ENCODE results near the gene UNC5A.

DNA sequence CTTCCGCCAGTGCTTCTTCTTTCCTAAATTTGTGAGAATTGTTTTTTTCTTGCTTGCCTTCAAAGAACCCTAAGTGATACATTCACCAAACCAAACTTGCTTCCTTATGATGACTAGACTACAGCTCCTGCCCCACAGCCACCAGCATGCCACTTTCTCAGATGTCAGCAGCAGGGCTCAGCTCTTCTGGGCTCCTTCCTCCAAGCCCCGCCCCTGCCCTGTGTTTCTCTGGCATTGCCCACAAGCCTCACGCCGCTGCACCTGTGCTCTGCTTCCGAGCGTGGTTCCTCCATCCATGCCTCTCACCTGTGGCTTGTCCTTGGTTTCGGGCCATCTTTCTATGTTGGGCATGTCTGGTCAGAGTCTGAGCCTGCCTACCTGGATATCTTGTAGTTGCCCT is 10.6 kb downstream of the UNC5A start:
- TF ChIP-seq TCF4 (CRISPR knock-in tag; IDR thresholded peaks at IDR 0.05; ENCODE audit: borderline replicate concordance) (no peak), ZNF8 (CRISPR knock-in tag; IDR thresholded peaks at IDR 0.05) (no peak), ZNF565 (CRISPR knock-in tag; conservative IDR thresholded peaks at IDR 0.05; ENCODE audit: low read depth) (no peak), OSR1 (CRISPR knock-in tag; IDR thresholded peaks at IDR 0.05) (no peak), SNAI2 (CRISPR knock-in tag; IDR thresholded peaks at IDR 0.05) (no peak), RARB (CRISPR knock-in tag; IDR thresholded peaks at IDR 0.05) (no peak), ZFP3 (CRISPR knock-in tag; IDR thresholded peaks at IDR 0.05) (no peak), ZNF70 (CRISPR knock-in tag; IDR thresholded peaks at IDR 0.05) (no peak), BACH2 (CRISPR knock-in tag; IDR thresholded peaks at IDR 0.05; ENCODE audit: borderline replicate concordance) (no peak), CSDC2 (CRISPR knock-in tag; IDR thresholded peaks at IDR 0.05) (no peak)
- TF ChIP-seq, protein P1, sequence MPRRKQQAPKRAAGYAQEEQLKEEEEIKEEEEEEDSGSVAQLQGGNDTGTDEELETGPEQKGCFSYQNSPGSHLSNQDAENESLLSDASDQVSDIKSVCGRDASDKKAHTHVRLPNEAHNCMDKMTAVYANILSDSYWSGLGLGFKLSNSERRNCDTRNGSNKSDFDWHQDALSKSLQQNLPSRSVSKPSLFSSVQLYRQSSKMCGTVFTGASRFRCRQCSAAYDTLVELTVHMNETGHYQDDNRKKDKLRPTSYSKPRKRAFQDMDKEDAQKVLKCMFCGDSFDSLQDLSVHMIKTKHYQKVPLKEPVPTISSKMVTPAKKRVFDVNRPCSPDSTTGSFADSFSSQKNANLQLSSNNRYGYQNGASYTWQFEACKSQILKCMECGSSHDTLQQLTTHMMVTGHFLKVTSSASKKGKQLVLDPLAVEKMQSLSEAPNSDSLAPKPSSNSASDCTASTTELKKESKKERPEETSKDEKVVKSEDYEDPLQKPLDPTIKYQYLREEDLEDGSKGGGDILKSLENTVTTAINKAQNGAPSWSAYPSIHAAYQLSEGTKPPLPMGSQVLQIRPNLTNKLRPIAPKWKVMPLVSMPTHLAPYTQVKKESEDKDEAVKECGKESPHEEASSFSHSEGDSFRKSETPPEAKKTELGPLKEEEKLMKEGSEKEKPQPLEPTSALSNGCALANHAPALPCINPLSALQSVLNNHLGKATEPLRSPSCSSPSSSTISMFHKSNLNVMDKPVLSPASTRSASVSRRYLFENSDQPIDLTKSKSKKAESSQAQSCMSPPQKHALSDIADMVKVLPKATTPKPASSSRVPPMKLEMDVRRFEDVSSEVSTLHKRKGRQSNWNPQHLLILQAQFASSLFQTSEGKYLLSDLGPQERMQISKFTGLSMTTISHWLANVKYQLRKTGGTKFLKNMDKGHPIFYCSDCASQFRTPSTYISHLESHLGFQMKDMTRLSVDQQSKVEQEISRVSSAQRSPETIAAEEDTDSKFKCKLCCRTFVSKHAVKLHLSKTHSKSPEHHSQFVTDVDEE (CRISPR knock-in tag; IDR thresholded peaks at IDR 0.05), result no peak
- TF ChIP-seq, protein P2, sequence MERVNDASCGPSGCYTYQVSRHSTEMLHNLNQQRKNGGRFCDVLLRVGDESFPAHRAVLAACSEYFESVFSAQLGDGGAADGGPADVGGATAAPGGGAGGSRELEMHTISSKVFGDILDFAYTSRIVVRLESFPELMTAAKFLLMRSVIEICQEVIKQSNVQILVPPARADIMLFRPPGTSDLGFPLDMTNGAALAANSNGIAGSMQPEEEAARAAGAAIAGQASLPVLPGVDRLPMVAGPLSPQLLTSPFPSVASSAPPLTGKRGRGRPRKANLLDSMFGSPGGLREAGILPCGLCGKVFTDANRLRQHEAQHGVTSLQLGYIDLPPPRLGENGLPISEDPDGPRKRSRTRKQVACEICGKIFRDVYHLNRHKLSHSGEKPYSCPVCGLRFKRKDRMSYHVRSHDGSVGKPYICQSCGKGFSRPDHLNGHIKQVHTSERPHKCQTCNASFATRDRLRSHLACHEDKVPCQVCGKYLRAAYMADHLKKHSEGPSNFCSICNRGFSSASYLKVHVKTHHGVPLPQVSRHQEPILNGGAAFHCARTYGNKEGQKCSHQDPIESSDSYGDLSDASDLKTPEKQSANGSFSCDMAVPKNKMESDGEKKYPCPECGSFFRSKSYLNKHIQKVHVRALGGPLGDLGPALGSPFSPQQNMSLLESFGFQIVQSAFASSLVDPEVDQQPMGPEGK (CRISPR knock-in tag; IDR thresholded peaks at IDR 0.05; ENCODE audit: borderline replicate concordance), result no peak
- TF ChIP-seq, protein P3, sequence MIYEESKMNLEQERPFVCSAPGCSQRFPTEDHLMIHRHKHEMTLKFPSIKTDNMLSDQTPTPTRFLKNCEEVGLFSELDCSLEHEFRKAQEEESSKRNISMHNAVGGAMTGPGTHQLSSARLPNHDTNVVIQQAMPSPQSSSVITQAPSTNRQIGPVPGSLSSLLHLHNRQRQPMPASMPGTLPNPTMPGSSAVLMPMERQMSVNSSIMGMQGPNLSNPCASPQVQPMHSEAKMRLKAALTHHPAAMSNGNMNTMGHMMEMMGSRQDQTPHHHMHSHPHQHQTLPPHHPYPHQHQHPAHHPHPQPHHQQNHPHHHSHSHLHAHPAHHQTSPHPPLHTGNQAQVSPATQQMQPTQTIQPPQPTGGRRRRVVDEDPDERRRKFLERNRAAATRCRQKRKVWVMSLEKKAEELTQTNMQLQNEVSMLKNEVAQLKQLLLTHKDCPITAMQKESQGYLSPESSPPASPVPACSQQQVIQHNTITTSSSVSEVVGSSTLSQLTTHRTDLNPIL (CRISPR knock-in tag; IDR thresholded peaks at IDR 0.05; ENCODE audit: low read depth), result no peak
- TF ChIP-seq, protein P4, sequence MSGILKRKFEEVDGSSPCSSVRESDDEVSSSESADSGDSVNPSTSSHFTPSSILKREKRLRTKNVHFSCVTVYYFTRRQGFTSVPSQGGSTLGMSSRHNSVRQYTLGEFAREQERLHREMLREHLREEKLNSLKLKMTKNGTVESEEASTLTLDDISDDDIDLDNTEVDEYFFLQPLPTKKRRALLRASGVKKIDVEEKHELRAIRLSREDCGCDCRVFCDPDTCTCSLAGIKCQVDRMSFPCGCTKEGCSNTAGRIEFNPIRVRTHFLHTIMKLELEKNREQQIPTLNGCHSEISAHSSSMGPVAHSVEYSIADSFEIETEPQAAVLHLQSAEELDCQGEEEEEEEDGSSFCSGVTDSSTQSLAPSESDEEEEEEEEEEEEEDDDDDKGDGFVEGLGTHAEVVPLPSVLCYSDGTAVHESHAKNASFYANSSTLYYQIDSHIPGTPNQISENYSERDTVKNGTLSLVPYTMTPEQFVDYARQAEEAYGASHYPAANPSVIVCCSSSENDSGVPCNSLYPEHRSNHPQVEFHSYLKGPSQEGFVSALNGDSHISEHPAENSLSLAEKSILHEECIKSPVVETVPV (CRISPR knock-in tag; IDR thresholded peaks at IDR 0.05), result no peak

Measured in SK-N-SH treated with all-trans-retinoic acid at 6 μM for 48 hours (cell line).